Keratinocyte (primary cell): ENCODE measurements around the gene SPRY1.

ENCODE experiments used
- CTCF ChIP-seq, 3 experiments: IDR thresholded peaks in 1 of 3; conservative IDR thresholded peaks in 1 of 3; optimal IDR thresholded peaks in 1 of 3; 2 replicates in 2 of 3; 3 replicates in 1 of 3; pipeline versions ENCODE3 to v1.5.1; 2011; ENCODE audit warnings: low read length in 3 of 3, mild to moderate bottlenecking in 3 of 3, moderate library complexity in 2 of 3, control low read depth in 1 of 3, inconsistent platforms in 1 of 3; ENCODE audit not compliant: insufficient read depth in 2 of 3; ENCODE audit errors: extremely low read depth in 1 of 3
- EZH2 ChIP-seq: IDR thresholded peaks from one replicate; pipeline ENCODE4 v1.6.1; 2012; ENCODE audit warnings: inconsistent platforms, mild to moderate bottlenecking, low read length, moderate library complexity

GRCh38 chr4:123348946-123349345 lies 47.6 kb upstream of the SPRY1 start:
- TF ChIP-seq EZH2 (no peak), CTCF (optimal IDR thresholded peaks at IDR 0.05 in 1 of 3, IDR thresholded peaks at IDR 0.05 in 1 of 3, conservative IDR thresholded peaks at IDR 0.05 in 1 of 3; ENCODE audit: extremely low read depth in 1 of 3, insufficient read depth in 2 of 3, low read length in 3 of 3) (no peak)
